Measurements from ENCODE around the gene TUT1.

The TUT1 gene

GRCh38 chr11:62578541-62578940 lies 12.8 kb downstream of the TUT1 start:
- Histone ChIP-seq H3K27ac (no peak overlapping the region), H3K36me3 (peaks cover 30% of the 10 kb centered on the region), H3K4me1 (ENCODE audit: control insufficient read depth in 1 of 2, insufficient read depth in 1 of 2, low read depth in 1 of 2, low read length in 1 of 2) (peaks cover 24 to 26% of the 10 kb centered on the region in 2 experiments)

DNA sequence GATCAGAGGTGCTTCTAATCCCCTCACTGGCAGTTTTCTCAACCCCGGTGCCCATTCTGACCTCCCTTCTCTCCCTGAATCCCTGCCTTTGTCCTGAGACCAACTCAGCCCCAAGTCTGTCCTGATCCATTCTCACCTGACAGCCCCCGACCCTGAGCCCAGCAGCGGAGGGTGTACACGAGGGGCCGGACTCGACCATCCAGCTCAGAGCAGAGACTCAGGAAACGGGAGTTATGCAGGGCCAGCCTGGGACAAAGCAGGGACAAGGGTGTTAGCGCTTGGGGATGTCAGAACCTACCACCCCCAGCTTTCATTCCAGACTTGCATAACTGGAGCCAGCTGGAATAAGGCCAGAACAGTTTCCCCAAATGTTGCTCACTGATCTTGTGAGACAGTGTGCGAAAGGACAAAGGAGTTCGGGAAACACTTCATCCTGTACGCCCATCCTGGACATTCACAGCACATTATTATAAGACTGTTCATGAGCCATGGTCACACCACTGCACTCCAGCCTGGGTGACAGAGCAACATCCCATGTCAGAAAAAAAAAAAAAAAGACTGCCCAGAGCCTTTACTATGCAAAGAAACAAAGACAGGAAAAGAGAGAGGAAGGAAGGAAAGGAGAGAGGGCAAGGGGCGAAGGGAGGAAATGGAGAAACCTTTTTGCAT lies 14.1 kb downstream of the TUT1 start:
- H3K4me1 ChIP-seq (ENCODE audit: control insufficient read depth in 1 of 2, insufficient read depth in 1 of 2, low read depth in 1 of 2, low read length in 1 of 2) = peaks cover 37% of the 10 kb centered on the region in 2 experiments
- no peak overlapping the region for H3K4me3 ChIP-seq (ENCODE audit: low read depth in 1 of 2, low read length in 1 of 2)
- H3K36me3 ChIP-seq = peaks cover 31% of the 10 kb centered on the region
- no peak for TF ChIP-seq CTCF (IDR thresholded peaks at IDR 0.05)
- H3K27ac ChIP-seq = peak overlapping the region; percentile 50
- H3K27me3 ChIP-seq = no peaks in the 10 kb centered on the region
- no peaks in the 10 kb centered on the region for H3K9me3 ChIP-seq

More at GRCh38 chr11:62578541-62578940, 12.8 kb downstream of the TUT1 start:
- no peaks in the 10 kb centered on the region for H3K9me3 ChIP-seq
- H3K27me3 ChIP-seq = no peaks in the 10 kb centered on the region
- TF ChIP-seq CTCF (IDR thresholded peaks at IDR 0.05) = no peak
- no peak overlapping the region for H3K4me3 ChIP-seq (ENCODE audit: low read depth in 1 of 2, low read length in 1 of 2)

DNA sequence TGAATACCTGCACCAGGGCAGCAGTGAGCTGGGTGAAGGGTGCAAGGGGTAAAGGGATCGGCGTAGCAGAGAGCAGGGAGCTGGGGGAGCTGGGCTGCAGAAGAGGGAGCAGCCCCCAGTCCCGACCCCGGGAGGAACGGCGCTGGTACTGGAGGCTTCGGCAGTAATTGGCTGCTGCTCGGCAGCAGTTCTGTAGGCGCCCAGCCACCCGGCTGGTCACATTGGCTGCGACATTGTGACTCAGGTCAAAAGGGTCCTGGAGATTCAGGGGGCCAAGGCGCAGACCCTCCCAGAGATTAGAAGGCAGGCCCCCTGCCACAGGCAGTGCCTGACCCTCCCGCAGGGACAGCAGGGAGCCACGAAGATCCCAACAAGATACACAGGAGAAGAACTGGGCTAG lies 15.5 kb downstream of the TUT1 start:
- Histone ChIP-seq H3K27me3 (no peaks in the 10 kb centered on the region), H3K9me3 (no peaks in the 10 kb centered on the region), H3K27ac (no peak overlapping the region), H3K4me3 (ENCODE audit: low read depth in 1 of 2, low read length in 1 of 2) (no peak overlapping the region), H3K36me3 (peaks cover 36% of the 10 kb centered on the region), H3K4me1 (ENCODE audit: control insufficient read depth in 1 of 2, insufficient read depth in 1 of 2, low read depth in 1 of 2, low read length in 1 of 2) (peaks cover 37% of the 10 kb centered on the region in 2 experiments)
- no peak for TF ChIP-seq CTCF (IDR thresholded peaks at IDR 0.05)

- Histone ChIP-seq H3K4me1 (ENCODE audit: control insufficient read depth in 1 of 2, insufficient read depth in 1 of 2, low read depth in 1 of 2, low read length in 1 of 2) (peaks cover 37% of the 10 kb centered on the region in 2 experiments), H3K27me3 (no peaks in the 10 kb centered on the region), H3K36me3 (peaks cover 41% of the 10 kb centered on the region), H3K4me3 (ENCODE audit: low read depth in 1 of 2, low read length in 1 of 2) (peak overlapping the region; percentile 95 to 98), H3K27ac (peak overlapping the region; percentile 81), H3K9me3 (no peaks in the 10 kb centered on the region)
- TF ChIP-seq CTCF (IDR thresholded peaks at IDR 0.05) = no peak
Observed at GRCh38 chr11:62575156-62575555, 16.2 kb downstream of the TUT1 start.

DNA sequence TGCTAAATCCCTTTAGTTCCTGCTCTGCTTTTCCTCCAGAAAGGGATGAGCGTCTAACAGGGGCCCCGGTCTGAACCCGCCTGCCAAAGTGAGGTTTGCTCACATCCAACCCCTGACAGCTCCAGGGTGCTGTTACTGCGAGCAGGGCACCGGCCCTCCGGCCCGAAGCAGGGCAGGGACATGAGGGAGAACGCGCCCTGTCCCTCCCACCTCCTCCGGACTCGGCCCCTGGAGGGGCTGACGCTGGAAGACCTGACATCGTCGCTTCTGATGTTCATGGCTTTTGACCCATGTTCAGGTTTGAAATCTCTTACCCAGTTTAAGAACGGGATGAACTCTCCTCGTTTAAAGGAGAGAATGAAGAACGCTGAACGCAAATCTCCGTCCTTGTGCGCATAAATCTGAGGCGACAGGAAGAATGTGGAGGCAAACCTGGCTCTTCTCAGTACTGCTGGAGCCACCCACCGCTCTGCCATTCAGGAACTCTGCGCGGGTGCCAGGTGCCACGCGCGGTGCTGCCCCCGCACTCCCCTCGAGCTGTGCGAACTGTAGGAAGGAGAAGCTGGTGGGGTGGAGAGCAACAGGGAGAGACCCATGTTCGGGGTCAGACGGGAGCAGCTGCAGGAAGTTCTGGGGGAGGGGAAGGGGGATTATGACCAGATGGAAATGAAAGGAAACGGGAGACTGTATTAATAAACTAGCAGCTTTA lies 16.8 kb downstream of the TUT1 start:
- Histone ChIP-seq H3K27me3 (no peaks in the 10 kb centered on the region), H3K27ac (peak overlapping the region; percentile 81), H3K36me3 (peaks cover 42% of the 10 kb centered on the region), H3K9me3 (no peaks in the 10 kb centered on the region), H3K4me1 (ENCODE audit: control insufficient read depth in 1 of 2, insufficient read depth in 1 of 2, low read depth in 1 of 2, low read length in 1 of 2) (peaks cover 37% of the 10 kb centered on the region in 2 experiments), H3K4me3 (ENCODE audit: low read depth in 1 of 2, low read length in 1 of 2) (peak overlapping the region; percentile 95 to 98)
- TF ChIP-seq CTCF (IDR thresholded peaks at IDR 0.05) = no peak

All from neutrophil (primary cell).